CD14-positive monocyte (primary cell): ENCODE results near the gene ASF1B. TPM values are rescaled to one million over a fixed set of nuclear protein-coding genes. Genes with fewer than 3 reads are reported as not detected.

ENCODE experiments used
- DNase-seq, 3 donors: peaks; one replicate each; pipeline ENCODE4 v3.0.0-alpha.2; 2011 to 2022
- H2AFZ ChIP-seq: 2 replicates; pipeline ENCODE4 v1.6.0; 2012; ENCODE audit warnings: mild to moderate bottlenecking, low read depth, low read length, inconsistent platforms; ENCODE audit not compliant: insufficient read depth, poor library complexity, severe bottlenecking
- H3K27ac ChIP-seq, 2 donors: 1 replicate in 1 of 2; 2 replicates in 1 of 2; pipeline ENCODE4 v1.5.1; 2012 to 2013; ENCODE audit warnings: low read length in 2 of 2, control low read depth in 1 of 2, inconsistent platforms in 1 of 2, low read depth in 1 of 2, mild to moderate bottlenecking in 1 of 2
- H3K27me3 ChIP-seq, 2 donors: one replicate each; pipeline versions ENCODE4 v1.6.0 to v1.6.1; 2011 to 2013; ENCODE audit warnings: low read length in 2 of 2; ENCODE audit not compliant: control insufficient read depth in 2 of 2, insufficient read depth in 2 of 2
- H3K36me3 ChIP-seq, 2 donors: replicated peaks in 1 of 2; 1 replicate in 1 of 2; 2 replicates in 1 of 2; pipeline versions ENCODE4 v1.5.1 to v1.6.1; 2012 to 2013; ENCODE audit warnings: low read length in 2 of 2, control low read depth in 1 of 2, inconsistent platforms in 1 of 2, mild to moderate bottlenecking in 1 of 2; ENCODE audit not compliant: insufficient read depth in 2 of 2, control insufficient read depth in 1 of 2
- H3K4me1 ChIP-seq, 2 donors: 1 replicate in 1 of 2; 2 replicates in 1 of 2; pipeline versions ENCODE4 v1.5.1 to v1.6.1; 2012 to 2013; ENCODE audit warnings: low read length in 2 of 2, control low read depth in 1 of 2, inconsistent platforms in 1 of 2, mild to moderate bottlenecking in 1 of 2, moderate library complexity in 1 of 2; ENCODE audit not compliant: insufficient read depth in 2 of 2, control insufficient read depth in 1 of 2
- H3K4me2 ChIP-seq: replicated peaks from 2 replicates; pipeline ENCODE3; 2012; ENCODE audit warnings: low read length, moderate library complexity, mild to moderate bottlenecking; ENCODE audit not compliant: poor library complexity, severe bottlenecking; ENCODE audit errors: extremely low read depth
- H3K4me3 ChIP-seq, 3 experiments: fragments of 200-600 bp in 1 of 3; sonication (generic) in 1 of 3; replicated peaks in 1 of 3; 1 replicate in 2 of 3; 2 replicates in 1 of 3; pipeline ENCODE4 v1.5.1; 2011 to 2013; ENCODE audit warnings: low read length in 3 of 3, mild to moderate bottlenecking in 3 of 3, control low read depth in 2 of 3, low read depth in 2 of 3, inconsistent platforms in 1 of 3, moderate library complexity in 1 of 3
- H3K79me2 ChIP-seq: 2 replicates; pipeline ENCODE4 v1.6.0; 2012; ENCODE audit warnings: mild to moderate bottlenecking, control low read depth, inconsistent platforms, low read length, moderate library complexity; ENCODE audit not compliant: insufficient read depth
- H3K9ac ChIP-seq: 2 replicates; pipeline ENCODE4 v1.6.0; 2017; ENCODE audit warnings: low read length, mild to moderate bottlenecking; ENCODE audit not compliant: insufficient read depth, poor library complexity, severe bottlenecking
- H3K9me3 ChIP-seq, 2 donors: replicated peaks in 1 of 2; 1 replicate in 1 of 2; 2 replicates in 1 of 2; pipeline versions ENCODE4 v1.5.1 to v1.6.1; 2012 to 2013; ENCODE audit warnings: low read length in 2 of 2, control low read depth in 1 of 2; ENCODE audit not compliant: control insufficient read depth in 1 of 2, insufficient read depth in 1 of 2
- H4K20me1 ChIP-seq: 2 replicates; pipeline ENCODE4 v1.6.0; 2012; ENCODE audit warnings: mild to moderate bottlenecking, low read length, control low read depth, moderate library complexity; ENCODE audit not compliant: insufficient read depth
- H3K27ac Mint-ChIP-seq, 7 donors: one replicate each; pipeline ENCODE4 v1.8.0; 2020; ENCODE audit warnings: mild to moderate bottlenecking in 7 of 7, mixed read lengths in 7 of 7, moderate library complexity in 6 of 7, inconsistent platforms in 2 of 7
- H3K27me3 Mint-ChIP-seq, 3 donors: one replicate each; pipeline ENCODE4 v1.8.0; 2021 to 2022; ENCODE audit warnings: low read depth in 3 of 3, mild to moderate bottlenecking in 3 of 3, mixed read lengths in 3 of 3, moderate library complexity in 3 of 3, inconsistent platforms in 1 of 3
- H3K36me3 Mint-ChIP-seq, 2 donors: one replicate each; pipeline ENCODE4 v1.8.0; 2020; ENCODE audit warnings: mixed read lengths in 2 of 2, inconsistent platforms in 1 of 2, mild to moderate bottlenecking in 1 of 2
- H3K4me1 Mint-ChIP-seq: one replicate; pipeline ENCODE4 v1.8.0; 2020; ENCODE audit warnings: mild to moderate bottlenecking, mixed read lengths
- H3K4me3 Mint-ChIP-seq, 2 donors: one replicate each; pipeline ENCODE4 v1.8.0; 2020; ENCODE audit warnings: mild to moderate bottlenecking in 2 of 2, mixed read lengths in 2 of 2, moderate library complexity in 1 of 2
- H3K9me3 Mint-ChIP-seq, 7 donors: one replicate each; pipeline ENCODE4 v1.8.0; 2020 to 2022; ENCODE audit warnings: mixed read lengths in 7 of 7, mild to moderate bottlenecking in 6 of 7, moderate library complexity in 6 of 7, inconsistent platforms in 2 of 7
- WGBS: methylation state at CpG from one replicate; pipeline ENCODE4 v1.1.5; 2013; ENCODE audit warnings: missing lambda C conversion rate; ENCODE audit not compliant: insufficient coverage; 5-methylcytosine and 5-hydroxymethylcytosine counted together
- intact Hi-C, 2 donors: fragments of 100-400 bp; cut with micrococcal nuclease; formaldehyde crosslinking; loops; one replicate each; pipeline versions ENCODE4 v1.15.0 to v1.15.1; 2023
- polyA plus RNA-seq, 3 donors: library from polyadenylated mRNA; depleted of rRNA in 1 of 3; unstranded in 2 of 3; stranded (reverse) in 1 of 3; fragments of 300-500 nt in 2 of 3; fragments of >200 nt in 1 of 3; fragmentation: Illumina TruSeq in 2 of 3; gene quantifications; 1 replicate in 2 of 3; 2 replicates in 1 of 3; pipeline ENCODE4 v1.2.3, GENCODE V29; 2012 to 2021
- TF ChIP-seq, protein P1 (sequence below): fragments of 200-600 bp; IDR thresholded peaks from one replicate; pipeline ENCODE4 v1.8.0; 2022; ENCODE audit warnings: antibody characterized with exemption, mild to moderate bottlenecking

Gene ASF1B
- polyA plus RNA-seq, 3 donors, result 6.3 to 13.4 (median 9.2) TPM

DNA sequence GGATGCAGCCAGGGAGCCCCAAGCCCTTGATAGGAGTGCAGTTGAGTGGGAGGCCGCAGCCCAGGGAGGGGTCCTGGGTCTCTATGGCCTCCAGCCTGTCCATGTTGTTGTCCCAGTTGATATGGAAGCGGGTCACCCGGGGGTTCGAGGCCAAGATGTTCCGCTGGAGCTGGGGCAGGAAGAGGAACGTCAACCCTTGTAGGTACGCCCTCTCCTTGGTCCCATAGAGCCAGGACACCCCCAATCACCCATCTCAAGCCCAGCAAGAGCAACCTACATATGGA, 15.9 kb downstream of the ASF1B start:
- Histone ChIP-seq H3K9me3 (no peaks in the 10 kb centered on the region), H3K4me1 (peaks cover 35 to 42% of the 10 kb centered on the region in 2 donors), H3K27me3 (no peaks in the 10 kb centered on the region), H3K9ac (peak overlapping the region; percentile 95), H4K20me1 (peaks cover 18% of the 10 kb centered on the region), H3K36me3 (no peaks in the 10 kb centered on the region), H3K27ac (peak overlapping the region; percentile 98 to 99), H2AFZ (no peak overlapping the region), H3K4me3 (peak overlapping the region in 1 of 3 experiments; percentile 75), H3K79me2 (peaks cover 58% of the 10 kb centered on the region), H3K4me2 (no peak overlapping the region)
- intact Hi-C loops, result no loop called here
- no peaks in the 10 kb centered on the region for H3K27me3 Mint-ChIP-seq
- H3K4me3 Mint-ChIP-seq, result no peak overlapping the region
- peak overlapping the region in 5 of 7 donors; percentile 100 for H3K27ac Mint-ChIP-seq
- 95% methylated on average over 4 of the region's 7 CpGs for WGBS
- peaks cover 39% of the 10 kb centered on the region for H3K4me1 Mint-ChIP-seq
- no peak for DNase-seq
- no peaks in the 10 kb centered on the region for H3K9me3 Mint-ChIP-seq
- H3K36me3 Mint-ChIP-seq, result peaks cover 10 to 21% of the 10 kb centered on the region in 2 donors
- TF ChIP-seq, protein P1, sequence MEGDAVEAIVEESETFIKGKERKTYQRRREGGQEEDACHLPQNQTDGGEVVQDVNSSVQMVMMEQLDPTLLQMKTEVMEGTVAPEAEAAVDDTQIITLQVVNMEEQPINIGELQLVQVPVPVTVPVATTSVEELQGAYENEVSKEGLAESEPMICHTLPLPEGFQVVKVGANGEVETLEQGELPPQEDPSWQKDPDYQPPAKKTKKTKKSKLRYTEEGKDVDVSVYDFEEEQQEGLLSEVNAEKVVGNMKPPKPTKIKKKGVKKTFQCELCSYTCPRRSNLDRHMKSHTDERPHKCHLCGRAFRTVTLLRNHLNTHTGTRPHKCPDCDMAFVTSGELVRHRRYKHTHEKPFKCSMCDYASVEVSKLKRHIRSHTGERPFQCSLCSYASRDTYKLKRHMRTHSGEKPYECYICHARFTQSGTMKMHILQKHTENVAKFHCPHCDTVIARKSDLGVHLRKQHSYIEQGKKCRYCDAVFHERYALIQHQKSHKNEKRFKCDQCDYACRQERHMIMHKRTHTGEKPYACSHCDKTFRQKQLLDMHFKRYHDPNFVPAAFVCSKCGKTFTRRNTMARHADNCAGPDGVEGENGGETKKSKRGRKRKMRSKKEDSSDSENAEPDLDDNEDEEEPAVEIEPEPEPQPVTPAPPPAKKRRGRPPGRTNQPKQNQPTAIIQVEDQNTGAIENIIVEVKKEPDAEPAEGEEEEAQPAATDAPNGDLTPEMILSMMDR, result no peak

DNA sequence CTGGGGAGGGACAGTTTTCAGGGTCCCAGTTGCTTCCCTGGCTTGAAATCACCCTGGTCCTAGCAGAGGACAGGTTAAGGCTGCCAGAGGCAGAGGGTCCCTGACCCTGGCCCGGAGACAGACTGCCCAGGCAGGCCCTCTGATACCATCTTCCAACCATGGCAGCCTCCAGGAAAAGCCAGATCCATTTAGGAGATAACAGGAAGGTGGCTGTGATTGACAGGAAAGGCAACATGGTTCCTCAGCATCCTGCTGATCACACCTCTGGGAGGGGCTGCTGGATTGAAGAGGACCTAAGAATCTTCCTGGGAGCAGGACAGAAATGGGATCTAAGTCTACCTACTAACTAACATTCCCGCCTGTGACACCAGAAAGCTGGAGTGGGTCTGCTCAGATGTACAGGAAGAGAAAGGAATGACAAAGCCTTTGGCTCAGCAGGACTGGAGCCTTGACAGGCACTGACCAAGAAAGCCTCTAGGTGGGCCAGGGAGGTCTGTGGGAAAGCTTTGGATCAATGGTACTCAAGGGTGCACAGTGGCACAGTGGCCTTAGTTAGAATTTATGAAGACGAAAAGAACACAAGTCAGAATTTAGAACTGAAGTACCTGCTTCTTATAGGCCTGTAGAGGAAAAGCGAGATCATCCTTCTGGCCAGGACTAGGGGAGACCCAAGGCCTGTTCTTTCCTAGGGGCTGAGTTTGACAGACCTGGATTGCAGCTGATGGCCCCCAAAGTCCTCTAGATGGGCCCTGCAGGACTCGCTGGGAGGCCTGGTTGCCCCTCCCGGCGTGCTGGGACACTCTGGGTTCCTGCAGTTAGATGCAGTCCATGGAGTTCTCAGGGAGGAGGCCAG, 16.5 kb downstream of the ASF1B start:
- peaks cover 41 to 48% of the 10 kb centered on the region in 2 donors for H3K4me1 ChIP-seq
- peaks cover 44% of the 10 kb centered on the region for H3K4me1 Mint-ChIP-seq
- H3K36me3 ChIP-seq, result no peaks in the 10 kb centered on the region
- H3K27me3 Mint-ChIP-seq, result no peaks in the 10 kb centered on the region
- H3K27ac Mint-ChIP-seq, result peak overlapping the region; percentile 100
- no peak overlapping the region for H2AFZ ChIP-seq
- H3K27ac ChIP-seq, result peak overlapping the region; percentile 98 to 99
- H3K9me3 Mint-ChIP-seq, result no peaks in the 10 kb centered on the region
- peak overlapping the region in 2 of 3 experiments; percentile 42 to 75 for H3K4me3 ChIP-seq
- H3K36me3 Mint-ChIP-seq, result peaks cover 10 to 21% of the 10 kb centered on the region in 2 donors
- peak overlapping the region; percentile 95 for H3K9ac ChIP-seq
- peaks cover 62% of the 10 kb centered on the region for H3K79me2 ChIP-seq
- no peaks in the 10 kb centered on the region for H3K27me3 ChIP-seq
- peaks cover 20% of the 10 kb centered on the region for H4K20me1 ChIP-seq
- DNase-seq, result no peak
- intact Hi-C loops, result loop anchor here (5.0 kb wide), 2 partner anchors 38 to 118 kb away; no protein-coding TSS in a partner anchor
- WGBS, result 98% methylated on average over 6 of the region's 7 CpGs
- no peaks in the 10 kb centered on the region for H3K9me3 ChIP-seq
- peak overlapping the region; percentile 69 to 90 for H3K4me3 Mint-ChIP-seq
- TF ChIP-seq, protein P1, result no peak
- H3K4me2 ChIP-seq, result peak overlapping the region; percentile 99
